ENCODE data around the gene CLSTN3.
A peak's percentile ranks its signal among the peaks of the same experiment; 100 is the strongest.
"Not testable (repeated sequence)": the region's sequence is repeated elsewhere in the genome, so short reads cannot be mapped to it uniquely, and the experiment has no call there.

The CLSTN3 gene

GRCh38 chr12:7154901-7155470, 24.8 kb downstream of the CLSTN3 start:
- DNase-seq, result no peak

DNA sequence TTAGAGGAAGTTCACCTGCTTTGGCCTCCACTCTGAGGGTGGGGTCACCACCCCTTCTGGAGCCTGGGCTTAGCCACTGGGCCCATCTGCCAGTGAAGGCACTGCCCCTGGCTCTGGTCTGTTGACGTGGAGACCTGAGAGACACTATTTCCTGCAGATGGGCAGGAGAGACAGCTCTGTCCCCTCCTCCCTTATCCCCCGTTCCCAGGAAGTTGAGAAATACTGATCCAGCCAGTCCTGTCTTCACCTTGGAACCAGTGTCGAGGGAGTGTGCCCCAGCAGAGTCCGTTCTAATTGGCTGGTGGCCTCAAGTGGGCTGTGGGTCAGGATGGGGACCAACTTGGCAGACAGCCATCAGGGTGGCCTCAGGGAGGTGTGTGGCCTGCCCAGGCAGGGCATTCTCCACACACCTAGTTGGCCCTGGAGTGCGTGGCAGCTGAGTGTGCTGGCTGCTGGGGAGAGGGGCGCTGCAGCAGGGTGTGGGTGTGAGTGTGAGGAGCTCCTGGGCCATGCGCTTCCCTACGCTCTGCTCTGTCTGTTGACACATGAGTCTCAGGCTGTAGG, 25.4 kb downstream of the CLSTN3 start:
- no peak for DNase-seq

DNA sequence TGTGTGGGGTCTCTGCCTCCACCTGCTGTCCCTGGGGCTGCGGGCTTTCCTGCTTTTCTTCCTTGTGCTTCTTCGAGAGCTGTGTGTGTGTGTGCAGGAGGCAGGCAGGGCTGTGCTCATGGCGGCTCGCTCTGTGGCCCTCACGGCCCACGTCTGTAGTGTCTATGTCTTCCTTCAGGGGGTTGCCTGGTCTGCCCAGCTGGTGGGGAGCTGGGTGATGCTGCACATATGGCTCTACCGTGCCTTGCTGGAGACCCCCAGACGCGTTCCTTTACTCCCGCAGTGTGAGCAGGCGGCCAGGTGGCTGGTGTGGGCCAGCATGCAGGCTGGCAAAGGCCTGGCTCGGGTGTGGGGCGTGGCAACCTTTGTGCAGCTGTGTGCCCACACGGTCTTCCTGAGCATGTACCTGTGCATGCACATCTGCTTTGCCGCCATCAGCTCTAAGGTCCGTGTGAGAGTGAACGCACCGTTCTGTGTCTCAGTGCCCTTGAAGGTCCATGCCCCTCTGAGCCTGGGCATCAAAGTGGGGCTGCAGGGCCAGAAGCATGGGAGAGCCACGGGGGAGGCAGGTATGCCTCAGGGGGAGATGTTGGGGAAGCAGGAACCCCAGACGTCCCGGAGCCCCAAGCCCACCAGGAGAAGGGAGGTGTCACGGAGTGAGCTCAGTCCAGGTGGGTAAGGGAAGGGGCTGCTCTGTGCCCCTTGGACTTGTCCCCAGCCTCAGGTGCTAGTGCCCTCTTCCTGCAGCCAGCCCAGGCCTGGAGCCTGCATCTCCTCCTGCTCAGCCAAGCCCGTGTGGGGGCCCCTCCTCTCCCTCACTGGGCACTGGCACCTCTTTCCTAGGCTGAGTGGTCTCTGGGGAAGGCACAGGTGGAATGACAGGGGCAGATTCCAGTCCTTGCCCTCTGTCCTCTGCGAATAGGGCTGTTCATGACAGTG, 26.4 kb downstream of the CLSTN3 start:
- DNase-seq, result no peak

GRCh38 chr12:7157391-7157790, 27.2 kb downstream of the CLSTN3 start:
- DNase-seq, result no peak

DNA sequence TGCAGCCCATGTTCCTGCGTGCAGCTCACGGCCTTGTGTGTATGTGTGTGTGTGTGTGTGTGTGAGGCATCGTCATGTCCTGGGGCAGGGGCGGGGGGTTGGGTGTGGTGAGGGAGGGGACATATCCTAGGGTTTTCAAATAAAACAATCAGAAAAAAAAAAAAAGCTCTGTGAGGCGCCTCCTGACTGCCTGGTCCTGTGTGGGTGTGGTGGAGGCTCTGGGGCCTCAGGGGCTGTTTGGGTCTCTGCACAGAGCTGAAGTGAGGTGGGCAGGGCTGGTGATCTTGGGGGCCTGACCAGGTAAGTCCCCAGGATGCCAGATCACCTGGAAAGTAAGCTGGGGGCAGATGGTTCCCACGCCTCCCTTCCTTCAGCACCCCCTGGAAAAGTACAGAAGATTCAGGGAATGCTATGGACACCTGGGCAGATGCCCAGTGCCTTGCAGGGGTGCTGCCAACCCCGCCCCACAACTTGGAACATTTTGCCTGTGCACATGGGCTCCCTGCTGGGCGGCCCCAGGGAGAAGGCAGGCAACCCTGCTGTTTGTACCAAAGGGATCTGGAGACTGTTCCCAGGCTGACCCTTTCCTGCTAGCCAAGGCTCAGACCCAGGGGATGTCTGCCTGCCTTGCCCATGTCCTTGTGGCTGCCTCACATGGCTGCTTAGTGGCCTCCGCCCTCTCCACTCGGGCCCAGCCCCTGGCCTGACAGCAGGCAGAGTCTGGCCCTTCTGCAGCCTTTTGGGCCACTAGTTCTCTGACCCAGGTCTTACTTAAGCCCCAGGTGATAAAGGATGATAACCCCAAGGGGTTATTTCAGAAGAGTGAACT, 28.8 kb downstream of the CLSTN3 start:
- DNase-seq, result no peak

GRCh38 chr12:7160183-7160582, 30.0 kb downstream of the CLSTN3 start:
- no peak for DNase-seq

GRCh38 chr12:7161327-7161726, 31.2 kb downstream of the CLSTN3 start:
- no peak for DNase-seq

- DNase-seq, result no peak
Observed at GRCh38 chr12:7161811-7162210, 31.6 kb downstream of the CLSTN3 start.

DNA sequence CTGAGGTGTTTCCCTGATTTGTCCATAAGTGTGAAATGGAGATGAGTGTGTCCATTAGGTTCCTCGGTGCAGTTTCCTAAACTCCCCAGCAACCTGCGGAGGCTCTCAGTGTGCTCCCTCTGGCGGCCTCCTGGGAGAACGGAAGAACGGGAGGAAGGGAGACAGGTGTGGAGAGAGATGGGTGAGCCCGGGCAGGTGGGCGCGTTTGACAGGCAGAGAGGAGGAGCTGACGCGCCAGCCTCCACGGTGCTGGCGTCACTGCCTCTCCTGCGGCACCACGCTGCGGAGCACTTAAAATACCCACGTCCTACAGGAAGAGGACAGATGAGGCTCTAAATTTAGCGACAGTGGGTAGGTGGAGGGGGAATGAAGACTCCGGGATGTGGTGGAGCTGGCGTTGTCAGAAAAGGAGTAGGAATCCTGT, 32.5 kb downstream of the CLSTN3 start:
- DNase-seq, result no peak

GRCh38 chr12:7169951-7170350, 39.8 kb downstream of the CLSTN3 start:
- no peak for DNase-seq

GRCh38 chr12:7171854-7172253, 41.7 kb downstream of the CLSTN3 start:
- DNase-seq, result no peak

DNA sequence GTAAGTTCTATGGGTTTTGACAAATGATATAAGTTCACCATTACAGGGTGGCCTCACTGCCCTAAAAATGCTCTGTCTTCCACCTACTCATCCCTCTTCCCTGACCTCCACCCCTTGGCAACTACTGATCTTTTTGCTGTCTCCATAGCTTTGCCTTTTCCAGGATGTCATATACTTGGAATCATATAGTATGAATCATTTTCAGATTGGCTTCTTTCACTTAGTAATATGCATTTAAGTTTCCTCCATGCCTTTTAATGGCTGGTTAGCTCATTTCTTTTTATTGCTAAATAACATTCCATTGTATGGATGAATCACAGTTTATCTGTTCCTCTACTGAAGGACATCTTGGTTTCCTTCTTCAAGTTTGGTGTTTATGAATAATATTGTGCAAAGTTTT, 45.3 kb downstream of the CLSTN3 start:
- DNase-seq, result no peak

DNA sequence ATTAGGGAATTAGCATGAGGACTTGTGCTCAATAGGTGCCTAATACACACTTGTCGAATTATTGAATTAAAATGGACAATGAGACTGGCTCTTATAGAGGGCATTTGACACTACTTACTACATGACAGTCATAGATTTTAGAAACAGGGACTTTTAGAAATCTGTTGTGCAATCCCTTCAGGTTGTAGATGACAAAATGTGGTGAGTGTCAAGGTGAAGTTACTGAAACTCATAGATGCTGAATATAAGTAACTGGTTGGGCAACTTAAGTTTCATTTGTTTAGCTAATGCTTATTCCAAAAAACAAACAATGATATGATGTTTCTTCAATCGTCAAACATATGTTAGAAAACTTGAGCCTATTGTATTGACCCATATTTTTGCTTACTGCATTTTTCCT, 46.4 kb downstream of the CLSTN3 start:
- DNase-seq, result no peak

DNA sequence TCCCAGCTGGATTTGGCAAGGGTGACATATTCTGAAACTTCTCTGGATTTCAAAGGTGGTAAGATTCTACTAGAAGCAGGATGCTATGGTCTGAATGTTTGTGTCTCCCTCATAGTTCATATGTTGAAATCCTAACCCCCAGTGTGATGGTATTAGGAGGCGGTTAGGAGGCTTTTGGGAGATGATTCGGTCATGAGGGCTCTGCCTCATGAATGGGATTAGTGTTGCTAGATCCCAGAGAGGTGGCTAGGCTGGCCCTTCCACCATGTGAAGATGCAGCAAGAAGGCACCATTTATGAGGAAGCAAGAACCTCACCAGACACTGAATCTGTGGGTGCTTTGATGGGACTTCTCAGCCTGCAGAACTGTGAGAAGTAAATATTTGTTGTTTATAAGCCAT, 48.3 kb downstream of the CLSTN3 start:
- DNase-seq, result no peak

- DNase-seq, result no peak
Observed at GRCh38 chr12:7180685-7181084, 50.5 kb downstream of the CLSTN3 start.

DNA sequence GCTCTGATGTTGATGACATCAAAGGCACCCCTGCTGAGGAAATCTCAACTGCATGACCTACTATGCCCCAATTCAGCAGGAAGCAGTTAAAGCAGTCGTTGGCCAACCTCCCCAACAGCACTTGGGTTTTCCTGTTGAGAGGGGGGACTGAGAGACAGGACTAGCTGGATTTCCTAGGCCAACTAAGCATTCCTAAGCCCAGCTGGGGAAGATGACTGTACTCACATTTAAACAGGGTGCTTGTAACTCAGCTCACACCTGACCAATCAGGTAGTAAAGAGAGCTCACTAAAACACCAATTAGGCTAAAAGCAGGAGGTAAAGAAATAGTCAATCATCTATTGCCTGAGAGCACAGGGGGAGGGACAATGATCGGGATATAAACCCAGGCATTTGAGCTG, 55.9 kb downstream of the CLSTN3 start:
- DNase-seq, result not testable (repeated sequence)

GRCh38 chr12:7188562-7189397, 58.6 kb downstream of the CLSTN3 start:
- DNase-seq, result peak; percentile 37

DNA sequence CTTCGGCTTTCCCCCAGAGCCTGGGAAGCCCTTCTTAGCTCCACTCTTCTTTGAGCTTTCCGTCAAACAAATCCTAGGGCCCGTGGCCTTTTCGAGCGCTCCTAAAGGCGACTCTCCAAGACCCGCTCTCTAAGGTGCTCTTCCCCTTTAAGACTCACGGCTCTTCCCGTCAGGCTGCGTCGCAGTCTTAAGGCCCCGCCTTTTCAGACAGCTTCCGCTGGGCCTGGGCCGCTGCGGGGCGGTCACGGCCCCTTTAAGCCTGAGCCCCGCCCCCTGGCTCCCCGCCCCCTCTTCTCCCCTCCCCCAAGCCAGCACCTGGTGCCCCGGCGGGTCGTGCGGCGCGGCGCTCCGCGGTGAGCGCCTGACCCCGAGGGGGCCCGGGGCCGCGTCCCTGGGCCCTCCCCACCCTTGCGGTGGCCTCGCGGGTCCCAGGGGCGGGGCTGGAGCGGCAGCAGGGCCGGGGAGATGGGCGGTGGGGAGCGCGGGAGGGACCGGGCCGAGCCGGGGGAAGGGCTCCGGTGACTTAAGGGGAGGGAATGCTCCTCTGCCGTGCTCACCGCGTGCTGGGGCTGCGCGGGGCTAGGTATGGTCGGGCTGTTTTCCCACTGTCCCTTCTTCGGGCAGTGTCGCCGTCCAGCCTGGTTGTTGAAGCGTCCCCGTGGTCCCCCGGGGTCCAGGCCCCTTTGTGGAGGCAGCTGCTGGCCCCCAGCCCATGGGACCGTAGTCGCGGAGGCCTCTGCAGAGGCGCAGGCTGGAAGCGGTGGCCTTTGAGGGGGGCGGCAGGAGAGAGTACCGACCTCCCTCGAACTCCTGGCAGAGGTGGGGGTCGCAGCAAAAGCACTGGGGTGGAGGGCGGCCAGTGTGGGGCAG, 59.5 kb downstream of the CLSTN3 start, which contains the start of gene PEX5:
TSS of gene PEX5 (plus strand) at position 289 of the 870 bp plus-strand sequence. CDS start 692 bp downstream, outside the sequence.
- peak; percentile 91 for DNase-seq

DNA sequence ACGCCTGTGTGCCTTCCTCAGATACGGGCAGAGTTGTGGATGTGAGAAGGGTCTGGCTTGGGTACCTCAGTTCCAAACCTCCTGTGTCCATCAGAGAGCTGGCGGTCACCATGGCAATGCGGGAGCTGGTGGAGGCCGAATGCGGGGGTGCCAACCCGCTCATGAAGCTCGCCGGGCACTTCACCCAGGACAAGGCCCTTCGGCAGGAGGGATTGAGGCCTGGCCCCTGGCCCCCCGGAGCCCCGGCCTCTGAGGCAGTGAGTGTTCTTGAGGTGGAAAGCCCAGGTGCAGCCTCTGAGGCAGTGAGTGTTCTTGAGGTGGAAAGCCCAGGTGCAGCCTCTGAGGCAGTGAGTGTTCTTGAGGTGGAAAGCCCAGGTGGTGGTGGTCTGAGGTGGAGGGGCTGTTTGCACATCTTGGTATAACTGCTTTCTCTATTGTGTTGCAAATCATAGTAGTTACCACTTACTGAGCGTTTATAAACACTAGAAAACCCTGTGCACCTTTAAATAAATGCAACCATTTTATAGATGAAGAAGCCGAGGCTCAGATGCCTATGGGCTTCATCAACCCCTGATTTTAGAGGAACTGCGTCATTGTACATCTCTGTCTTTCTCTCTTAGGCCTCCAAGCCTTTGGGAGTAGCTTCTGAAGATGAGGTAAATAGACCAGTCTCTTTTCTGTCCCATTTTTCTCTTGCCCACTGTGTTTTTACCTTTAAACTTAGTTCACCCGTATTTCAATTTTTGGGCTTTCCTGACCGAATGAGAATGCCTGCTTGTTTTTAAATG, 60.3 kb downstream of the CLSTN3 start:
- DNase-seq, result no peak

DNA sequence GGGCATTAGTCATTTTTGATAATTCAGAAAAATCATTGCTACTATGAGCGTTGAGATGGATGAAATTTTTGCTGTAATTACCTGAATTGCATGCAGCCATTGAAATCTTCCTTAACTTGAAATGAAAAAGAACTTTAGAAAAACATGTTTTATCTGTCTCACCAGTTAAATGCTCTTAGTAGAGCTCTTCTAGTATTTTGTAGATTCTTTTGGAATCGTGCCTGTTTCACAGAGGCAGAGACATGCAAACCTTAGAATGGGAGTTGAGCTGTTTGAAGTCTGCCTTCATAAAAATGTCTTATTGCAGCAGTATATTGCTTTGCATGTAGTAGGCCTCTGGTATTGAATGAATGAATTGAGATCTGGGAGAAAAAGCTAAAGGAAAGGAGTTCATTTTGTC, 63.5 kb downstream of the CLSTN3 start:
- DNase-seq, result no peak

Data from MV-4-11 (cell line).